HG03565 (cell line): Measurements from ENCODE around the gene CHADL.
A peak's percentile ranks its signal among the peaks of the same experiment; 100 is the strongest.
"Not testable (repeated sequence)": the region's sequence is repeated elsewhere in the genome, so short reads cannot be mapped to it uniquely, and the experiment has no call there.

Experiments
- ATAC-seq: cut with Tn5 transposase; IDR thresholded peaks from one replicate; pipeline ENCODE4 v1.9.1; 2021; ENCODE audit warnings: mild to moderate bottlenecking, moderate library complexity; ENCODE audit not compliant: unreplicated experiment

The CHADL gene

GRCh38 chr22:41240377-41241132 lies at the start of gene CHADL:
CHADL (minus strand) TSS chr22:41240931; CDS start chr22:41240881, 50 bp downstream.
- no peak for ATAC-seq

GRCh38 chr22:41289671-41290070 lies 48.9 kb upstream of the CHADL start:
- ATAC-seq: no peak

GRCh38 chr22:41288245-41288946 lies 47.7 kb upstream of the CHADL start:
- no peak for ATAC-seq

- ATAC-seq: no peak
Observed at GRCh38 chr22:41286639-41287091, 45.9 kb upstream of the CHADL start.

- ATAC-seq: peak; percentile 88
Observed at GRCh38 chr22:41285820-41286638, 45.3 kb upstream of the CHADL start, which contains the start of gene RANGAP1. RANGAP1 (minus strand) TSS chr22:41286187; CDS start chr22:41281044, 5,143 bp downstream.

GRCh38 chr22:41285441-41285819 lies 44.7 kb upstream of the CHADL start:
- peak; percentile 14 for ATAC-seq

GRCh38 chr22:41284465-41284864 lies 43.7 kb upstream of the CHADL start:
- no peak for ATAC-seq

- ATAC-seq: no peak
Observed at GRCh38 chr22:41280854-41281253, 40.1 kb upstream of the CHADL start.

GRCh38 chr22:41280065-41280464 lies 39.3 kb upstream of the CHADL start:
- ATAC-seq: no peak

GRCh38 chr22:41274856-41275255 lies 34.1 kb upstream of the CHADL start:
- no peak for ATAC-seq

GRCh38 chr22:41273128-41273527 lies 32.4 kb upstream of the CHADL start:
- ATAC-seq: no peak

- ATAC-seq: no peak
Observed at GRCh38 chr22:41271787-41272186, 31.1 kb upstream of the CHADL start.

- ATAC-seq: no peak
Observed at GRCh38 chr22:41267958-41268357, 27.2 kb upstream of the CHADL start.

- ATAC-seq: no peak
Observed at GRCh38 chr22:41264408-41264941, 23.7 kb upstream of the CHADL start.

- no peak for ATAC-seq
Observed at GRCh38 chr22:41263704-41264103, 23.0 kb upstream of the CHADL start.

GRCh38 chr22:41262250-41262765 lies 21.6 kb upstream of the CHADL start:
- no peak for ATAC-seq

- ATAC-seq: no peak
Observed at GRCh38 chr22:41261541-41262249, 21.0 kb upstream of the CHADL start.

GRCh38 chr22:41260871-41261270 lies 20.1 kb upstream of the CHADL start:
- ATAC-seq: no peak

- not testable (repeated sequence) for ATAC-seq
Observed at GRCh38 chr22:41259756-41260155, 19.0 kb upstream of the CHADL start.

GRCh38 chr22:41257696-41258095 lies 17.0 kb upstream of the CHADL start:
- ATAC-seq: no peak
